8988T (cell line): ENCODE measurements around the gene TSKU.
A peak's percentile ranks its signal among the peaks of the same experiment; 100 is the strongest.

Experiments used
- DNase-seq: peaks from one replicate; pipeline ENCODE4 v3.0.0; 2011

TSKU gene, protein sequence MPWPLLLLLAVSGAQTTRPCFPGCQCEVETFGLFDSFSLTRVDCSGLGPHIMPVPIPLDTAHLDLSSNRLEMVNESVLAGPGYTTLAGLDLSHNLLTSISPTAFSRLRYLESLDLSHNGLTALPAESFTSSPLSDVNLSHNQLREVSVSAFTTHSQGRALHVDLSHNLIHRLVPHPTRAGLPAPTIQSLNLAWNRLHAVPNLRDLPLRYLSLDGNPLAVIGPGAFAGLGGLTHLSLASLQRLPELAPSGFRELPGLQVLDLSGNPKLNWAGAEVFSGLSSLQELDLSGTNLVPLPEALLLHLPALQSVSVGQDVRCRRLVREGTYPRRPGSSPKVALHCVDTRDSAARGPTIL

DNA sequence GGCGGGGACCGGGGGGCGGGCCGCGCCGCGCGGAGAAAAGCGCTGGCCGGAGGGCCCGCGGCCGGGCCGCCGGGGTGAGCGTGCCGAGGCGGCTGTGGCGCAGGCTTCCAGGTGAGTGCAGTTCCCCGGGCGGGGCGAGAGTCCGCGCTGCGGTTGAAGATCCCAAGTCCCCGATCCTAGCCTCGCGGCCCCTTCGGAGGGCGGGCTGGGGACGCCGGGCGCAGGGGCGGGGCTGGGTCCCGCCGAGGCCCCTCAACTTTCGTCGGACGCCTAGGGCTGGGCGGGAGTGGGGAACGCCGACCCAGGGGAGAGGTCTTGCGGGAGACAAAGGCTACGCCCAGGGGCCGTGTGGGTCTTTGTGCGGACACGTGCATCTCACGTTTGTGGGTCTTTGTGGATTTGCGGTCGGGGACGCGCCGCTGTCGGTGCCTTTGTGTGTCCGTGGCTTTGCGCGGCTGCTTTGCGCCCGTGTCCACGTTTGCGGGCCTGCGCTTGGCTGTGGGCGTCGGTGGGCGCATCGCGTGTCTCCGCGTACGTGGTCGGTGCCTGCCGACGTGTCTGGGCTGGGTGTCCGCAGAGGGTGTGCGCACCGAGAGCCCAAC, at the start of gene TSKU:
Gene TSKU, plus strand, starts transcription at position 63 of the 602 bp plus-strand sequence. CDS start 12,261 bp downstream, outside the sequence.
- peak; percentile 83 for DNase-seq

DNA sequence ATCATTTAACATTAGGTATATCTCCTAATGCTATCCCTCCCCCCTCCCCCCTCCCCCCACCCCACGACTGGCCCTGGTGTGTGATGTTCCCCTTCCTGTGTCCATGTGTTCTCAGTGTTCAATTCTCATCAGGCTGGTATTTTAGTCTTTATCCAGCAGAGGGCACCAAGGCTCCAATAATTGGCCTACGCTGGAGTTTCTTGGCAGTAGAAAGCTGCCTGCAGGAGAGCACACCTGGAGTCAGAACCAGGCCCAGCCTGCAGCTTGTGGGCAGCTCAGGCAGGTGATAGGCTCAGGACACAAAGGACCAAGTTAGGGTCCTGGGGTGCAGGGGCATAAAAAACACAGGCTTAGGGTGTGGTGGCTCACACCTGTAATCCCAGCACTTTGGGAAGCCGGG, 49.2 kb upstream of the TSKU start:
- peak; percentile 68 for DNase-seq

DNA sequence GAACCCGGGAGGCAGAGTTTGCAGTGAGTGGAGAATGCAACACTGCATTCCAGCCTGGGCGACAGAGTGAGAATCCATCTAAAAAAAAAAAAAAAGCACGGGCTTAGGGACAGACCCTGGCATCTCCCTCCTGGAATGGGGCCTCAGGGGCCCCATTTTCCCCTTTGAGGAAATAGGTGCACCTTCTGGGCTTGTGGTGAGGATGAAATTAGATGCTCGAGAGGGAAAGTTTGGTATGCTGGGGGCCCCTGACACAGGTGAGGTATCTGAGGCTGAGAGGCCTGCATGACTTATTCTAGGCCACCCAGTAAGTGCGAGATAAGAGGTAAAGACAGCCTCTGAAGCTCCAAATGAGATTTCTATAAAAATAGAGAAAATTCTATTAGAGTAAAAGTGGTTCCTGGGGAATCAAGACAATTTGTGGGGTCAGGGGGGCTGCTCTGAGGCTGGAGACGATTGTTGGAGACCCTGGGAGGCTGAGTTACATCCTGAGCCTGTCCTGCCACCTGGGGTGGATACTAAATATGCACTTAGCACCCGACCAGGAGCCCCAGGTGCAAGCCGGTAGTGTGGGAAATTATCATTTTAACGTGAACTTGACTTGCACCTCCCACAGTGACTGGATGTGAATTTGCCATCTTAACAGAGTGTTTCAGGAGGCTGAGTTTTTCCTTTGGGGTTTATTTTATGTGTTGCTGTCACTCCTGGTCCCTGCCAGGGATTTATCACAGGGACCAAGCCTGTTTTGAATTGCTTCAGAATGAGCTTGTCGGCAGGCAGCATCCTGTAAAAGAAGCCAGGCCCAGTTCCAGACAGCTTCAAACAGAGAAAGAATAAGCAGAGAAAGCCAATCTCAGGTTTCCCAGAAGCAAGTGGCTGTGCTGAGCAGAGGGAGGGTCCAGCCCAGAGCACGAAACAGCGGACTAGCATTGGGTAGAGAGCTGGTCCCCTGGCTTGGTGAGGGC, 48.4 kb upstream of the TSKU start:
- DNase-seq = no peak

DNA sequence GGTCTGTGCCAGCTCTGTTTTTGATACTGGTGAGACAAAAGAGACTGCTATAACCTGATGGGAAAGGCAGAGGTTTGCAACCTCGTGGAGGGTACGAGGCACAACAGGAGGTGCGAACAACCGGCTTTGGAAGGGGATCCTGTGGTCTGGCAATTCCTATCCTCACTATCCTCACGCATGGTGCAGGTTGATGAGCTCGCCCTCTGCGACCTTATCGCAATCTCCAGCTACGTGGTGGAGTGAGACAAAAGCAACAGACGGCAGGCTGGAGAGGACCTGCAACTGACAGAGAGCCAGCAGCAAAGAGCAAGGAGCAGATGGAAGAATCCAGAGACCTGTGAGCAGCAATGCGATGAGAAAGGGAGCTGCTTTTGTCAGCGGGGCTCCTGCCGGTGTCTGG, 47.3 kb upstream of the TSKU start:
- no peak for DNase-seq

DNA sequence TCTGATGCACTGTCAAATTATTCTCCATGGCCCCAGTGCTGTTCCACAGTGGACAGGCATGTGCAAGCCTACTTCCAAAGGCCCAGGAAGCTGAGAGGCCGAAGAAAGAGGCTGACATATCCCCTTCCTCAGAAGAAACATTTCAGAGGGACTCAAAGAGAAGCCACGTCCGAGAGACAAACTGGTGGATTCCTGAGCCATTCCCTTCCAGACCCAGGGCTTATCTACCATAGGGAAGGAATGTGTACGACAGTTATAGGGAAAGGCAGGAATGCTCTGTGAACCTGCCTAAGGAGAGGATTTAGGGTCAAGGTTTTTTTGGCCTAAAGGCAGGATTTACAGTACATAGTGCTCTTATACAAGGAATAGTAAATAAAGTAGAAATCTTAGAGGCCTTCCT, 46.9 kb upstream of the TSKU start:
- DNase-seq = no peak

DNA sequence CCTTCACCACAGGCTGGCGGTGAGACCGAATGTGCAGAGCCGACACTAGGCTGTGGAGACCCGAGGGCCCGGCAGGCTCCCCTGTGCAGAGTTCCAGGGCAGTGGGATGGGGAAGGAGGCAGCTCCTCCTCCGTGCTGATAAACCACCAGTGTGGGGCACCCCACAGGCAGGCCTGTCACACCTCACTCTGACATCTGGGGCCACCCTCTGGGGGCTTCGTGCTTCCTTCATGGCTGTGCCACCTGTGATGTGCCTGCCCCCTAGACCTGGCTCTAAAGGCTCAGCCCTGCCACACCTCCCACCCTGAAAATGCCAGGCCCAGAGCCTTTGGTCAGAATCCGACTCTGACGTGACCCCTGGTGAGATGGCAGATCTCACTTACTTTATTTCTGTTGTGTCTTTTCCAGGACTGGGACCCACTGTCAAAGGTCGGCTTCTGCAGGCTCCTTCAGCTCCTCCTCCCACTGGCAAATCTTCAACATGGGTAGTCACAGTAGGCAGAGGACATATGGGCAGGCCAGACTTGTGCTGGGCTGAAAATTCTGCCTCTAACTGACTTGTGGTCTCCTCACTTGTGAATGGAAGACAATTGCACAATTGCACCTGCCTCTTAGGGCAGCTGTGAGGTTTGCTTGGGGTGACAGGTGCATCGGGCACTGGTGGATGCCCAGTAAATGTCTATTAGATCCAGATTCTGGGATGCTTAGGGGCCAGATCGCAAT, 46.2 kb upstream of the TSKU start:
- DNase-seq = no peak

DNA sequence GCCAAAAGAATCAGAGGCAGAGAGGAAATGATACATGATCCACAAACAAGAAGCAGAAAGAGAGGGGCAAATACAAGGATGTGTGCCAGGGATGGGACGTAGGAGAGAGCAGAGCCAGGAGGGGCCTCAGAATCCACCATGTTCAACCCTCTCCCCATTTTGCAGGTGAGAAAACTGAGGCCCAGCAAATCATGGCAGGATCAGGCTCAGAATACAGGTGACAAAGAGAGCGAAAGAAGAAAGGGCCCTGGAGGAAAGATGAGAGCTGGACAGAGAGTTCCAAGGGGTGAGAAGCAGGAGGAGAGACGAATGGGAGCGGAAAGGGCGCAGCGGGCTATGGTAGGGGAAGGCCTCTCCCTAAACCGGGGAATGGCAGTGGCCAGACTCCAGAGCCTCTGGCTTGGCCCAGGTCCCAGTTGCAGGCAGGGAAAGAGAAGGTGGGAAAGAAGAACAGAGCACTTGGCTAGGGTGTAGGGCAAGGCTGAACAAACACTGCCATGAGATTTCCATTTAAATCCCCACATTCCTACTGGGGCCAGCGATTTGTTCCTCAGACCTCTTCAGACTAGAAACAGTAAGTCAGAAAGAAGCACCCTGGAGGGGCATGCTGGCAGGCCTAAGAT, 44.4 kb upstream of the TSKU start:
- no peak for DNase-seq

DNA sequence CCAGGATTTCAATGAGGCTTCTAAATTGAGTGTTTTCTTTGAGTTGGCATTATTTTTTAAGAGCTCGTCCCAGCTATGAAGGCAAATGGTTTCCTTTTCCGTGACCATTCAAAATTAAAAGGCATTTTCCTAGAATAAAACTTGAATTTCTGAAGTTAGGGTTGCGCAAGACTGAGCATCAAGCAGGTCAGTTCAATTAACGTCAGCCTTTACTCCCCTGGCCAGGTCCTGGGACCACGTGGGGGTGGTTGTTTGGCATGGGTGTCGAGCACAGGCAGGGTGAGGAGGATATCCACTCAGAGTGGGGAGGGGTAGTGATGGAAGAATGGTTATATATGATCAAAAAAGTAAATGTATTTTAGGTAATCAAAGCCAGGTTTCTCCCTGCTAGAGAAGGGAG, 43.4 kb upstream of the TSKU start:
- DNase-seq = no peak

DNA sequence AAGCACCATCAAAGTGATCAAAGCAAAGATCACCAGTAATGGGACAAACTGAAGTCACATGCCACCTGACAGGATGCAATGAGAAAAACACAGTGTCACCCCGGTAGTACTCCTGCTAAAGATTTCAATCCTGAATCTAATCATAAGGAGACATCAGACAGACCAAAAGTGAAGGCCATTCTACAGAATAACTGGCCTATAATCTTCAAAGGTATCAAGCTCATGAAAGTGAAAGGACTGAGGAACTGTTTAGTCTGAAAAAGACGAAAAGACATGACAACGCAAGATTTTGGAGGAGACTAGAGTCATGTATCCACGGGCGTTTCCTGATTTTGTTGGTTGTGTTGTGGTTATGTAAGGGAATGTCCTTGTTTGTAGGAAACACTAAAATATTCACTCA, 42.4 kb upstream of the TSKU start:
- DNase-seq = no peak

DNA sequence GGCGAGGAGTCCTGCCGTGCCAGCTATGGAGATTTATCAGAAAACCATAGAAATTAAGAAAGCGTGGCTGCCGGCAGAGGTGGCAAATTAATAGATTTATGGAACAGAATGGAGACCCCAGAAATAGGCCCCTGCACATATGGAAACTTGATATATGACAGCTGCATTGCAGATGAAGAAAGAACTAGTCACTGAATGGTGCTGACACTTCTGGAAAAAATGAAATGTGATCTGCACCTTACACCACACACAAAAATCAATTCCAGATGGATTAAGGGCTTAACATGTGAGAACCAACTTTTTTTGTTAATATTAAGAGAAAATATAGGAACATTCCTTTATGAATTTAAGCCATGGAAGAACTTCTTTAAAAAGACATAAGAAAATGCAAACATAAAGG, 40.3 kb upstream of the TSKU start:
- no peak for DNase-seq

DNA sequence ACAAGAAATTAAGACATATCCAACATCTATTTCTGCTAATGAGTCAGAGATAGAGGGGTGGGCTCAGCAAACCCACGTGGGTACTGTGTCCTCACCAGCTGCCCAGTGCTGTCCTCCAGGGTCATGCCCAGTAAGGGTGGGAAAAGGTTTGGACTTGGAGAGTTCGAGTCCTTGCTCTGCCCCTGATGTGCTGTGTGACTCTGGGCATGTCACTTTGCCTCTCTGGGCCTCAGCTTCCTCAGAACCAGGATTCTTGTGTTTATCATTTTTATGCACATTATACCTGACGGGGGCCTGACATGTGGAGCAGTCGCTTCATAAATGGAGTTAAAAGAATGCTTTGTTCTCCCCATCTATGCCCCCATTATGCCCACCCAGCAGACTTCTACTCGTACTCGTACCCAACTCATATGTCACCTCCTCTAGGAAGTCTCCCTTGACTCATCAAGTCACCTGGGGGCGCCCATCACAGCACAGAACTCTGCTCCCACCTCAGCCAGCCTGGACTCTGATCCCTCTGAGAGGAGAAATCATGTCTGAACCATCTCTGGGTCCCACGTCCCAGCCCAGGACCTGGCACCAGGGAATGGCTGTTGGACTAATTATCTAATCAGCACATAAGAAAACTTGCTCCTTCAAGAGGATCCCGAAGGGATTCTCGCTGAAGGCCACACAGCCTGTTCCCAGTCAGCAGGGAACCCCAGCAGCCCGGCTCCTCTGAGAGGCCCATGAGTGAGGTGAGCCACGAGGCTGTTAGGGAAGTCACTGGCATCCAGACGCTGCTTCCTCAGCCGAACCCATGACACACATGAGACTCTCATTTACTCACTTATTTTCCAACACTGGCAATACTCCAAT, 38.7 kb upstream of the TSKU start:
- no peak for DNase-seq

DNA sequence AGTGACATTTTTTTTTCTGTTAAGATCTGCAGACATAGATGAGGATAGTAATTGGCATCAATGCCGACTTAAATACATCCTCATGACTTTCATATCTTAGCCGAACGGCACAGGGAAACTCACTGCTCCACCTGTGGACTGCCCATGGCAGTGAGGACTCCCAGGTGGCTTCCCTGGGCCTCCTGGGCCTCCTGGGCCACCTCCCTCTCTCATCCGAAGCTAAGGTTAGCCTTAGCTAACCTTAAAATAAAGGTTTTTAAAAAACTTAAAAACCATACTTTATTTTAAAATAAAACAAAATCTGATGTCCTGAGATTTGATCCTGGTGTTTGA, 38.1 kb upstream of the TSKU start:
- no peak for DNase-seq

DNA sequence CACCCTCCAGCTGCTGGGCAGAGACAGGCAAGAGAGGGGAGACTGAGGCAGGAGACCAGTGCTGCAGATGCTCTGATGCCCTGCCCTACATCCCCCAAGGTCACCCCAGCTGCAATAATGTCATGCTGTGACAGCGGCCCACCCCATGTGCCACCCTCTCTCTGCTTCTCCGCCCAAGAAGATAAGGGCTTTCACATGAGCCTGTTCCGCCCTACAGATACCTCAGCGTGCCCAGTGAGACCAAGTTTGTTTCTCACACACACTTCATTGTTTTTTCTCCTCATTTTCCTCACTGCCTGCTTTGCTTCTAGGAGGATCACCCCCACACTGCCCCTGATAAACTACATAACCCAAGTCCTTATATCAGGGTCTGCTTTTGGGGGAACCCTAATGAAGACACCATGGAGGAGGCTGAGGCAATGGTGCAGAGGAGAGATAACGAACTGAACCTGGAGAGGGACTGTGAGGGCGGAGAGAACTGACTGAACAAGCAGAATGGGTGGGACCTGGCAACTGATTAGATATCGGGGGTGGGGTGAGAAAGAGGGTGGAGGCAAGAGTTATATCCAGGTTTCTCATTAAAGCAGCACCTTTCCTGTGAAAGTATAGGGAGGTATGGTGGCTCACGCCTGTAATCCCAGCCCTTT, 37.5 kb upstream of the TSKU start:
- DNase-seq = no peak

DNA sequence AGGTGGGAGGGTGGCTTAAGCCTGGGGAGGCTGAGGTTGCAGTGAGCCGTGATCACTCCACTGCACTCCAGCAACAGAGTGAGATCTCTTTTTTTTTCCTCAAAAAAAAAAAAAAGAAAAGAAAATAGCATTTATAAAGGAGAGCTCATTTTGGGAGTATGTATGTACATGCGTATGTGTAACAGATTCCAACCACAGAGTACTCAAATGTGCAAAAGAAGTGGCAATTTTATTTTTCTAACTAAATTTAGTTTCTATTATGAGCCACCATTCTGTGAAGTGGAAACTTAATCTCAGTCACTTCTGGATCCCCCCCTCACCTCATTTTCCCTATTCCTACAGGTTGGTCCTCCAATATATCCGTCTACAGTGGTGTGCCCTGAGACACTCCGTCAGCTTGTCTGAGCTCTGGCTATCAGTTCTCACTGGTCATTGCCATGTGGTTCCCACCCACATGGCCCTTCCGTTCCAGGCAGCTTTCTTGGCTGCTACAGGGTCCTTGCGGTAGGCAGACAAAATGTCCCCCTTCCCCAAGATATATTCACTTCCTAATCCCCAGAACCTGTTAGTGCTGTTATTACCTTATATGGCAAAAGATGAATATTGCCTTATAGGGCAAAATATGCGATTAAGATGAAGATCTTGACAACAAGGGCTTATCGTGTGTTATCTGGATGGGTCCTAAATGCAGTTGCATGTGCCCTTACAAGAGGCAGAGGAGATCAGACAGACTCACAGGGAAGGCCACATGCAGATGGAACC, 35.8 kb upstream of the TSKU start:
- DNase-seq = no peak

DNA sequence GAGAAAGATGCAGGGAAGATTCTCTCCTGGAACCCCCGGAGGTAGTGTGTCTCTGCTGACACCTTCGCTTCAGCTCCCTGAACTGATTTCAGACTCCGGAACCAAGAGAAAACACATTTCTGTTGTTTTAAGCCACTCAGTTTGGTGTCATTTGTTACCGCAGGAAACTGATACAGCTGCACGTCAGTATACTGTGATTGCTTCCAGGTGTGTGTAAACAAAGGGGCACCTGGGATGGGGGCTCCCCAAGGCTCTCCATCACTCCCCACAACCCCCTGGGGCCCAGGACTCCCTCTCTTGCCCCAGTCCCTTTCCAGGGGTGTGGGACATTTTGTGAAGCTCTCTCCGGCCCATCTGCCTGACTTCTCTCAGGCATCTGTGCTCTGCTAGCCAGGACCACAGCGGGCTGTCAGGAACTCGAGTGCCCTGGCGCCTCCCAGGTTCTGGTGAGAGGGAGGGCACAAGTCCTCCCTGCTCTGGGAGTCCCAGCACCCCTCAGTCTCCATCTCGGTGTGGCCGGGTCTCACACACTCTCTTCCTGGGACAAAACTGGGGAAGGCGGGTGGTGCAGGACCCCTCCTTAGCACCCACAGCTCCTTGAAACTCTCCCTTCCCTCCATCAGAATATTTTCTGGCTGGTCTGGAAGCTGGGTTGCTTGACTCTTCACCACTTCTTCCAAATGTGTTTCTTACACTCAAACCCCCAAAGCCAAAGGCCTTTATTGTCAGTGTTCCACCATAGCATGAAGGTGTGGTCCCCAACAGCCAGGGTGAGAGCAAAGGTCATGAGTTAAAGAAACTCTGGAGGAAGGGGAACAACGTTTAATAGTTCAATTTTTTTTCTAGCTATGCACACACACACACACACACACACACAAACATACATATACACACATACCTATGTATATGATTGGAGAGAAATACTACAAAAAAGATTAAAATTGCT, 35.0 kb upstream of the TSKU start:
- DNase-seq = no peak

DNA sequence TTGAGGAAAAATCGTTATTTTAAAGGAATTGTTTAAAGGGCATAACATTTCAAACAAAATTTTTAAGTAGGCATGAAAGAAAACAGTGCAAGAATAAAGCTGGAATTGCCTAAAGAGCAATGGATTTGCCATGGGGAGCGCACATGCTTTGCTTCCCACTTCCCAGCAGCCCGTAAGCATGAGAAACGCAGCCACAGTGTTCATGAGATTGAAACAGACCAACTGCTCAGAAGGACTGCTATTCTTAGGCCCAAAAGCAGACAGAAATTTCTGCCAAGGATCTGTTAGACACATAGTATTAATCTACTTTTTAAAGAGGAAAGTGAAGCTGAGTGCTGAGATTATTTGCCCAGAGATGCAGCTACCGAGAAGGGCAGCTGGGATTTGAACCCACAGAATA, 34.2 kb upstream of the TSKU start:
- DNase-seq = no peak

DNA sequence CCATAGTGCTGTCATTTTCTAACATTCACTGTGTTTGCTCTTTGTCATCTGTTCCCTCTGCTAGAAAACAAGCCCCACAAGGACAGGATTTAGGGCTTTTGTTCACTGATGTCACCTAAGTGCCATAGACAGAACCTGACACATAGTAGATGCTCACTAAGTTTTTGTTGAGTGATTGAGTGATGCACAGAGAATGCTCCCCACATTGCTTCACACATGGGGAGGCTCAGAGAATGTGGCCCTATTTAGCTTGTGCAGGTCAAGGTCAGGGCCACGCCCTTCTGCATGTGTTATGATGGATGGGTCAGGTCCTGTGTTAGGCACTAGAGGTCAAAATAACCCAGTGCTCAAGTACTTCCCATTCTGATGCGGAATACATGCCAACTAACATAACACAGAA, 33.1 kb upstream of the TSKU start:
- DNase-seq = no peak

DNA sequence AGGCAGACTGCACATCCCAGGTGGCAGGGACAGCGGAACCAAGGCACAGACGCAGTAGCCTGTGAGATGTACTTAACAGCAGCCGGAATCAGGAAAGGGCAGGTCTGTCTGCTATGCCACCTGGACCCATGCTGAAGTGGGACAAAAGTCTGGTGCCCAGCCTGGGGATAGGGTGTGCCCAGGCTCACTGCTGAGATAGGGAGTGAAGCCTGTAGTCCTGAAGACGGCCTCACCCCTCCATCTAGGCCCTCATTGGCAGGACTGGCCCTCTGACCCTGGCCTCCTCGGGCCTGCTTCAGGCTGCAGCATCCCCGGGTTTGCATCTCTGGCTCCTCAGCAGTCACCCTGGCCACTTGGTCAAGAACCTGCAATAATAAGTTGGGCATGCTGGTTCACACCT, 32.4 kb upstream of the TSKU start:
- no peak for DNase-seq
